PC-9 (cell line): Measurements from ENCODE around the gene RAET1E.

Experiments
- CTCF ChIP-seq: fragments of 200-600 bp; sonication (generic); conservative IDR thresholded peaks from 2 replicates; pipeline ENCODE4 v1.6.1; 2017; ENCODE audit warnings: mixed run types, antibody characterized with exemption, mild to moderate bottlenecking, moderate library complexity
- EZH2 ChIP-seq: fragments of 200-600 bp; sonication (generic); IDR thresholded peaks from 2 replicates; pipeline ENCODE4 v1.8.0; 2017; ENCODE audit warnings: antibody characterized with exemption, low read depth

GRCh38 chr6:149862922-149863697, 34.8 kb downstream of the RAET1E start:
- no peak for TF ChIP-seq CTCF
- no peak for TF ChIP-seq EZH2
